ENCODE results near the gene GIPR. TPM values are rescaled to one million over a fixed set of nuclear protein-coding genes. Genes with fewer than 3 reads are reported as not detected.

Gene GIPR
- polyA plus RNA-seq, 1 of the 3 experiments (the other 2 are of a cell fraction): 1.4 TPM

Small RNA genes lying within 50 kb of the gene (small RNA-seq; reads per million reads assigned to genes)
- gene MIR642A (0 to 4.7 (median 0.96) reads per million in 7 experiments), gene RN7SL836P (0 reads per million in 7 experiments)

Other genes with a start within 250 kb of the GIPR start
- 93.1 and 95.3 TPM in 2 replicates for gene ERCC1, start 244.3 kb upstream of the GIPR start, polyA plus RNA-seq (2012; rRNA removed)
- gene FOSB, start 200.2 kb upstream of the GIPR start, polyA plus RNA-seq (2012; rRNA removed): 38.4 and 78.2 TPM in 2 replicates
- 6.8 and 7.0 TPM in 2 replicates for gene RTN2, start 171.2 kb upstream of the GIPR start, polyA plus RNA-seq (2012; rRNA removed)
- 10.3 and 10.9 TPM in 2 replicates for gene PPM1N, start 169.8 kb upstream of the GIPR start, polyA plus RNA-seq (2012; rRNA removed)
- 31.6 and 37.8 TPM in 2 replicates for gene VASP, start 160.7 kb upstream of the GIPR start, polyA plus RNA-seq (2012; rRNA removed)
- gene OPA3, start 83.4 kb upstream of the GIPR start, polyA plus RNA-seq (2012; rRNA removed): 10.0 and 11.1 TPM in 2 replicates
- 0.29 and 0.69 TPM in 2 replicates for gene GPR4, start 66.0 kb upstream of the GIPR start, polyA plus RNA-seq (2012; rRNA removed)
- 10.3 and 12.4 TPM in 2 replicates for gene EML2, start 28.8 kb upstream of the GIPR start, polyA plus RNA-seq (2012; rRNA removed)
- gene SNRPD2, start 23.7 kb downstream of the GIPR start, polyA plus RNA-seq (2012; rRNA removed): 1,248 and 1,471 TPM in 2 replicates
- 17.6 and 19.1 TPM in 2 replicates for gene QPCTL, start 24.4 kb downstream of the GIPR start, polyA plus RNA-seq (2012; rRNA removed)
- gene FBXO46, start 62.7 kb downstream of the GIPR start, polyA plus RNA-seq (2012; rRNA removed): 2.8 and 5.6 TPM in 2 replicates
- 0.03 and 0.06 TPM in 2 replicates for gene MEIOSIN, start 65.2 kb downstream of the GIPR start, polyA plus RNA-seq (2012; rRNA removed)
- 6.4 and 8.4 TPM in 2 replicates for gene SIX5, start 101.0 kb downstream of the GIPR start, polyA plus RNA-seq (2012; rRNA removed)
- 86.4 and 92.2 TPM in 2 replicates for gene DMPK, start 114.3 kb downstream of the GIPR start, polyA plus RNA-seq (2012; rRNA removed)
- 39.3 and 40.6 TPM in 2 replicates for gene DMWD, start 124.6 kb downstream of the GIPR start, polyA plus RNA-seq (2012; rRNA removed)
- 0.02 TPM in 1 of 2 replicates, not detected in the other for gene RSPH6A, start 147.1 kb downstream of the GIPR start, polyA plus RNA-seq (2012; rRNA removed)
- gene SYMPK, start 194.9 kb downstream of the GIPR start, polyA plus RNA-seq (2012; rRNA removed): 76.3 and 92.7 TPM in 2 replicates
- 0.97 and 1.5 TPM in 2 replicates for gene FOXA3, start 196.1 kb downstream of the GIPR start, polyA plus RNA-seq (2012; rRNA removed)
- gene IRF2BP1, start 217.9 kb downstream of the GIPR start, polyA plus RNA-seq (2012; rRNA removed): 11.8 and 16.8 TPM in 2 replicates
- gene MYPOP, start 234.4 kb downstream of the GIPR start, polyA plus RNA-seq (2012; rRNA removed): 2.8 and 5.1 TPM in 2 replicates
- gene NANOS2, start 246.6 kb downstream of the GIPR start, polyA plus RNA-seq (2012; rRNA removed): not detected in 2 replicates